Adrenal gland (tissue), 5 donors: ENCODE measurements around the gene BCAR3.

ENCODE experiments used
- CTCF ChIP-seq, 6 experiments: fragments of 450-650 bp in 4 of 6; fragments of 200-600 bp in 2 of 6; sonication (generic) in 1 of 6; IDR thresholded peaks; 1 replicate in 5 of 6; 2 replicates in 1 of 6; pipeline versions ENCODE4 v1.5.1 to v1.8.0; 2016 to 2021; ENCODE audit warnings: antibody characterized with exemption in 6 of 6, mild to moderate bottlenecking in 2 of 6, moderate library complexity in 1 of 6
- POLR2A ChIP-seq, 2 donors: fragments of 450-650 bp; IDR thresholded peaks; one replicate each; pipeline ENCODE4 v1.6.1; 2017; ENCODE audit warnings: antibody characterized with exemption in 2 of 2, mild to moderate bottlenecking in 2 of 2, moderate library complexity in 1 of 2
- donor health status: DM: no; HTN: no; CAD: no.

- TF ChIP-seq CTCF (IDR thresholded peaks at IDR 0.05) (no peak), POLR2A (IDR thresholded peaks at IDR 0.05) (no peak)
These were observed 140.6 kb downstream of the BCAR3 start for GRCh38 chr1:93541045-93541444.
